ENCODE measurements around the gene LHX4.

DNA sequence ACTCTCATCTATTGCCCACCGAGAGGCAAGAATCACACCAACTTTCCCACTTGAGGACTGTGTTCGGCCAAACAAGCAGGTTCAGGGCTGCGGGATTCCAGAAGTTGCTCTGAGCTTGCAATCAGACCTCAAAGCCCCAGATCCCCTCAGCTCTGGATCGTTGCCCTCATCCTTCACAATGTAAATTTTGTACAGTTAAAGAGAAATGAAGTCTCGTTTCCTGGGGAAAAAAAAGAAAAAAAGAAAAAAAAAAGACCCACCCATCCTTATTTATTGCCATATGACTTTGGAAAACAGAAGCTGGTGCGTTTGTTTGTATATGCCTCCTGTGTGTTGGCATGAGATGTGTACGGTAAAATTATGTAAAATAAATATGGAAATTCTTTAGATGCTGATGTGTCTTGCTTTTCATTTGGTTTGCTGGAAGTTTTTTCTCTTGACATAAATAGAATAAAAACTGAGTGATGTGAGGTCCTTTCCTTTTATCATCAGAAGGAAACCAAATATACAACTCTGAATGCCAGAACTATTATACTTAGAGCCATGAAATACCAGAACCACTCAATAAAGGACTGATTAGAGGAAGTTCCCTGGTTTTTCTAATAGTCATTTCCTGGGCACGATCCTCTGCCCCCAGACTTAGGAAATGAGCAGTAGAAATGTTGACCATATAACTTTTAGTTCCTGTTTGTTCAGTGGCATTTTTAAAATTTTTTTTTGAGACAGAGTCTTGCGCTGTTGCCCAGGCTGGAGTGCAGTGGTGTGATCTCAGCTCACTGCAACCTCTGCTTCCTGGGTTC, 48.7 kb downstream of the LHX4 start:
- TF ChIP-seq, protein P1, sequence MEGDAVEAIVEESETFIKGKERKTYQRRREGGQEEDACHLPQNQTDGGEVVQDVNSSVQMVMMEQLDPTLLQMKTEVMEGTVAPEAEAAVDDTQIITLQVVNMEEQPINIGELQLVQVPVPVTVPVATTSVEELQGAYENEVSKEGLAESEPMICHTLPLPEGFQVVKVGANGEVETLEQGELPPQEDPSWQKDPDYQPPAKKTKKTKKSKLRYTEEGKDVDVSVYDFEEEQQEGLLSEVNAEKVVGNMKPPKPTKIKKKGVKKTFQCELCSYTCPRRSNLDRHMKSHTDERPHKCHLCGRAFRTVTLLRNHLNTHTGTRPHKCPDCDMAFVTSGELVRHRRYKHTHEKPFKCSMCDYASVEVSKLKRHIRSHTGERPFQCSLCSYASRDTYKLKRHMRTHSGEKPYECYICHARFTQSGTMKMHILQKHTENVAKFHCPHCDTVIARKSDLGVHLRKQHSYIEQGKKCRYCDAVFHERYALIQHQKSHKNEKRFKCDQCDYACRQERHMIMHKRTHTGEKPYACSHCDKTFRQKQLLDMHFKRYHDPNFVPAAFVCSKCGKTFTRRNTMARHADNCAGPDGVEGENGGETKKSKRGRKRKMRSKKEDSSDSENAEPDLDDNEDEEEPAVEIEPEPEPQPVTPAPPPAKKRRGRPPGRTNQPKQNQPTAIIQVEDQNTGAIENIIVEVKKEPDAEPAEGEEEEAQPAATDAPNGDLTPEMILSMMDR (IDR thresholded peaks at IDR 0.05; ENCODE audit: low read depth, low read length, missing input control) = no peak
- TF ChIP-seq EGR1 (IDR thresholded peaks at IDR 0.05; ENCODE audit: low read depth in 2 of 2) (no peak), JUND (IDR thresholded peaks at IDR 0.05) (no peak), SP1 (IDR thresholded peaks at IDR 0.05) (no peak), RXRA (IDR thresholded peaks at IDR 0.05) (no peak), TAF1 (conservative IDR thresholded peaks at IDR 0.05) (no peak)

All from liver (tissue), 3 donors.